ENCODE measurements around the gene METTL15.
"Not testable (repeated sequence)": the region's sequence is repeated elsewhere in the genome, so short reads cannot be mapped to it uniquely, and the experiment has no call there.

METTL15 gene

GRCh38 chr11:28223577-28223976, 115.4 kb downstream of the METTL15 start:
- DNase-seq: no peak

DNA sequence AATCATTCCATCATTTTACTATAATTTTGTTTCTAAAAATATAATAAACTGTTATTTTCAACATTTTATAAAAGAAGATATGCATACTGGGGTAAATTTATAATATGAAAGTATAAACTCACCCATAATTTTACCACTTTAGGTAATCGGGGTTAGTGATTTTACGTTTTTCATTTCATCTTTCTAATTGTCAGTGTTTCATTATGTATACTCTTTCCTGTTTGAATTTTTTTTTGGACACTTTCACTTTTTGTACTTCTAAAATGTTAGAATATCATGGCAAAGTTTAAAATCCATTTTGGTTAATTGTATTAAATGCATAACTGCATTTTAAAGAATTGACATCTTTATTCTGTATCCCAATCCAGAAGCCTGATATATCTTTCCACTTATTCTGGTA, 115.8 kb downstream of the METTL15 start:
- no peak for DNase-seq

DNA sequence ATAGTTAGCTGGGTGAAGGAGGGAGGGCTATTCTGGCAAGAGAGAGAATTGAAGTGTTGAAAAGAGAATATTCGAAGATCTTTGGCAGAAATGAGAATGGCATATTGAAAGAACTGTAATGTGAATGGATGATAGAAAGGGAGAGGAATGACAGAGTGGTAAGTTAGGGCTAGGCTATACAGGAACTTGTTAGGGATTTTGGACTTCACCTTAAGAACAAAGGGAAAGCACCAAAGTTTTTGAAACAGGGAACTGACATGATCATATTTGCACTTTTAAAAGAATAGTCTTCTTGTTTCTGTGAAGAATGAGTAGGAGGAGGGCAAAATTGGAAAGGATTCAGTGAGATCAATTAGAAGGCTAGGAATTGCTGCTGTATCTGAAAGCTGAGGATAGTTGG, 119.3 kb downstream of the METTL15 start:
- DNase-seq: no peak

DNA sequence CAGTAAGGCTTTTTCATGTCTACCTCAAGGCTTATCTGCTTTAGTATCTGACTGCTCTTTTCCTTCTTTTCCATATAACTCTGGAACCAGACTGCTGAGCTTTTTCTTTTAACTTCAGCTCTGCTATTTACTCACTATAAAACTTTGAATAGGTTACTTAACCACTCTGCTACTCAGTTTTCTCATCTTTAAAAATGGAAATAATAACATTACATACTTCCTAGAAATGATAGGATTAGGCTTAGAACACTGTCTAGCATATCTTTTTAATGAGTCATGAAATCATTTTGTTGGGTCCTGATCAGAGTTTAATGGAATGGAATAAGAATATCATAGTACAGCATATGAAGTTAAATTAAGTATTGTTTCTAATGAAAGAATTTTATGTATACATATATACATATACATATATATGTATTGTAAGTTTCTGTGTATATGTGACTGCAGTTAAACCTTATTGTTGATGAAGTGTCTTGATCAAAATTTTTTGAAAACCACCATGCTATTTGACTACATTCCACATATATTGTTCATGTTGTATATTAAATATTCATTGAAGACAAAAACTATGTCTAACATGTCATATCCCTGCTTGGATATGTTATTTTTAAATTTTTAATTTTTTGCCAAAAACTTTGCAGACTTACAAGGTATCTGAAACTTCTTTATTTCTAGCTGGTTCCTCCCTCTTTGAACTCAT, 120.2 kb downstream of the METTL15 start:
- no peak for DNase-seq

DNA sequence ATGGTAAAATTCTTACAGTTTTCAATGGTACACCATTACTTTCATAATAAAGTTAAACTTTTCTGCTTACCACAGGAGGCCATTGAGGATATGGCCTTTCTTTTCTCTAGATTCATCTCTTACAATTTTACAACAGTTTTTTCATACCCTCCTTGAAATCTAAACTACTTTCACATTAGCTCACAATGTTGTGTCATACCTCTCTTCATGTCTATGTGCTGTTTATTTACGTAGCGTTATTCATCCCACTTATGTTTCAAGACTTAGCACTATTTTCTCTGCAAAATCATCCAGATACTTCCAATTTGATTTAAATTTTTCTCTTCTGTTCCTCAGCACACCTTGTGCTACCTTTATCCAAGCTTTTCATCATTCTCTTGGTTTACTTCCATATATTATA, 123.3 kb downstream of the METTL15 start:
- DNase-seq: no peak

- no peak for DNase-seq
Measured at GRCh38 chr11:28232649-28233048, 124.5 kb downstream of the METTL15 start.

GRCh38 chr11:28241760-28242159, 133.6 kb downstream of the METTL15 start:
- no peak for DNase-seq

GRCh38 chr11:28242596-28242995, 134.4 kb downstream of the METTL15 start:
- no peak for DNase-seq

DNA sequence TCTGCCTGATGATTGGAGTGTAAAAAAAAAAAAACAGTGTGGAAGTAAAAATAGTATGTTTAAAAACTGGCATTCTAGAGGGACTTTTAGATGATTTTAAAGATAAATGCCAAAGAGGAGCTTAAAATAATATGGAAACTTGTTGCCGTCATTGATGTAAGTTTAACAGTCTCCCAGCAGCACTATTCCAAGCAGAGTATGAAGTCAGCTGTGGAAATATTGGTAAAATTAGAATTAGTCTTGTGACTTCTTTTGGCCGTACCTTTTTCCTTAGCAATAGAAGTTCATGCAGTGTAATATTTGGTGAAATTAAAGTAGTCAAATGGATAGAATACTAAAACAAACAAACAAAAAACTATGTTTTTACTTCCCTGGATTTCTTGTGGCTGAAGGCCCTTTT, 134.9 kb downstream of the METTL15 start:
- DNase-seq: no peak

DNA sequence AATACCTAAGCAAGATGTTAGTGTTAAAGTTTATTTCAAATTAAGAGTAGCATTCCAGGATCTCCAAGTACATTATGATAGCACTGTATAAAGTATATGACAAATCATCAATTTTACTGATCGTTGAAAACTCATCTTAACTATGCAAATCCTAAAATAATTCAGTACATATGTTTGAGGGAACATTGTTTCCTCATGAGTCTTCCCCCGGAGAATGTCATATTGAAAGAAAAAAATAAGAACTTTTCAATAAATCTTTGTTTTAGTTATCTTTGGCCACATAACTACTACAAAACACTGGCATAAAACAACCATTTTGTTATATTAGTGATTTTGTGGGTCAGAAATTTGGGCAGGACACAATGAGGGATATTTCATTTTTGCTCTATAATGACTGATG, 135.4 kb downstream of the METTL15 start:
- DNase-seq: no peak

DNA sequence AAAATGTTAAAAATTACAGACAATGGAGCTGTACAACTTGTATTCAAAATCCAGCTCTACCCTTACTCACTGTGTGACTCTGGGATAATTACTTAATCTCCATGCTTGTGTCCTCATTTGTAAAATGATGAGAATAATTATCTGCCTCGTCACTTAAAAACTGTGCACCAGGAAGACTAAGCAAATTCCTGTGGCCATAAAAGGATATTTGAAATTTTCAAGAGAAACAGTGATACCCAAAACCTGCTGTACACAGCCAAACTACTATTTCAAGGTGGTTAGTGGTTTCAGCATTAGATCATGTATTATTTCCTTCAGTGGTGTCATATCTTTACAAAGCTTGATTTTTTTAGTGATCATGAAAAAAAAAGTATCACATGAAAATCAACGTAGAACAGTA, 136.9 kb downstream of the METTL15 start:
- no peak for DNase-seq

GRCh38 chr11:28250192-28250591, 142.0 kb downstream of the METTL15 start:
- DNase-seq: no peak

DNA sequence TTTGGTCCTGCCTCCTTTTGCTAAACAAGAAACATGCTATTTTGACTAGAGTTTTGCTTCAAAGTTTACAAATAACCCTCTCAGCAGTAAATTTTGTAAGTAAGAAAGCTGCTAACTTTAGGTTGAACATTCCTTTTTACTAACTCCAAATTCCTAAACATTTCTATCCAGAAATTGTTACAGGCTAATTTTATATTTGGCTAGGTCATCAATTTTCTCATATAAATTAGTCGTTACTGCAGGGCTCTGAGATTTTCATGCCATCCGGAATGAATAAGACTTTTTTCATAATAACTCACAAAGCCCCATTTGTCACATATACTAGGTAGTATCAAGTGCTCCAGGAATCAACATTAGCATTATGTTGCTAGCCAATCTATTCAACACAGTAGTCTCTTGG, 143.1 kb downstream of the METTL15 start:
- no peak for DNase-seq

DNA sequence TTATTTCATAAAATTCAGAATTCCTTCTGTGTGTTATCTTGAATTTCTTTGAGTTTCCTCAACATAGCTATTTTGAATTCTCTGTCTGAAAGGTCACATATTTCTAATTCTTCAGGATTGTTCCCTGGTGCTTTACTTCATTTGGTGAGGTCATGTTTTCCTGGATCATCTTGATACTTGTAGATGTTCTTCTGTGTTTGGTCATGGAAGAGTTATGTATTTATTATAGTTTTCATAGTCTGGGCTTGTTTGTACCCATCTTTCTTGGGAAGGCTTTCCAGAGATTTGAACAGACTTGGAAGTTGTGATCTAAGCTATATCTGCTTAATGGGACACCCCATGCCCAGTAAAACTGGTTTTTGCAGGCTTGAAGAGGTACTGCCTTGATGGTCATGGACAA, 149.6 kb downstream of the METTL15 start:
- DNase-seq: no peak

DNA sequence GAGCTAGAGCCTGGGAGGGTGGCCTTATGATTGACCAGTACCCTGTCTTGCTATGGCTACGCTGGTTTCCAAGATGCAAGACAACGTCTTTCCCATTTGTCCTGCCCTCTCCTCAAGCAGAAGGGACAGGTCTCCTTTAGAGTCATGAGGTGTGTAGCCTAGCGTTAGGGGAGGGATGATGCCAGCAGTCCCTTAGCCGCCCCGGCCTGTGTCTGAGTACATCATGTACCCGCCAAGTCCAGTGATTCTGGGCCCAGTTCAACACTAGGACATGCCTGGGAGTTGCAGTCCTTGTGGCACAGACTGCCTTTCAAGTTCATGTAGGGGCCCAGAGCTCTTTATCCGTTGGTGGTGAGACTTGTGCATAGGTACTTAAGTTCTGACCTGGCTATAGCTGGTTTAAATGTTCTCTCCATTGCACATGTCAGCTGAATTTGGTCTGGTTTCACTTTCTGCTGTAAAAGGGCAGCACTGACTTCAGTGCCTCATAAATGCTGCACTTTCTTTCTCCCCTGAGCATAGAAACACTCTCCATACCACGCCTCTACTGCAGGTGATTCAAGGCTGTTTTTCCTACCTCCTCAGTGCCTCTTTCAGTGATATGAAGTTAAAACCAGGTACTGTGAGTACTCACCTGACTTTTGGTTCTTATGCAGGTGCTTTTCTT, 151.1 kb downstream of the METTL15 start:
- no peak for DNase-seq

GRCh38 chr11:28268925-28269324, 160.7 kb downstream of the METTL15 start:
- no peak for DNase-seq

DNA sequence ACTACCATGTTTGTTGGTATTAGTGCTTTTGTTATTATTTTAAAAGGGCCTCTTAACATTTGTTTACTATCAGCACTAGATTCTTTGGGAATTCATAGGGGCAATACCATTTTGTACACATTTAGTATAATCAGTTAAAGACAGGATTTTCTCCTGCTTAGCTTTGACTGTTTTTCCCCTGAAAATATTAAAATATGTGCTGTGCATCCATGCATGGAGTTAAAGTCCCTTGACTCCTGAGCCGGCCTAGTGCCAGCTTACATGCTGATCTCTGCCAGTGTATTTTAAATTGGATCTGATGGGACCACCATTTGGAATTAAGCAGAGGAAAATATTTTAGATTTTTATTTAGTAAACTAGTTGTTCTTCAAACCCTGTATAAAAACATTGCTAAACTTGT, 161.4 kb downstream of the METTL15 start:
- DNase-seq: no peak

- not testable (repeated sequence) for DNase-seq
Measured at GRCh38 chr11:28272247-28272646, 164.1 kb downstream of the METTL15 start.

DNA sequence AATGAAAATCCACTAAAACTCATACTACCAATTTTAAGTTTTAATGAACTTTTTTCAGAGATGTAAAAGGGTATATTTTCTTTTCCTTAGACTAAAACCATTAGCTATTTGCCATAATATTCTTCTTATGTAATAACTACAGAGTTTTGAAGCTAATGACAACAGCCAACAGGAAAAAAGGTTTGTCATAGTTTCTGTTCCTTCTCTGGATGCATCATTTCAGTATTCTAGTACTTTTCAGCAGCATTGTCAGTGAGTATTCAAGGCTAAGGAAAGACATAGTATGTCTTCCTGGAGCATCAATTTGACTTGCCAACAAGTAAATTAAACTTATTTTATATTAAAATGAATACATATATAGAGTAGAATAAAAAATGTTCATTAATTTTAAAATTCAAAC, 166.0 kb downstream of the METTL15 start:
- no peak for DNase-seq

- DNase-seq: no peak
Measured at GRCh38 chr11:28284196-28284595, 176.0 kb downstream of the METTL15 start.

- no peak for DNase-seq
Measured at GRCh38 chr11:28289444-28289843, 181.3 kb downstream of the METTL15 start.

DNA sequence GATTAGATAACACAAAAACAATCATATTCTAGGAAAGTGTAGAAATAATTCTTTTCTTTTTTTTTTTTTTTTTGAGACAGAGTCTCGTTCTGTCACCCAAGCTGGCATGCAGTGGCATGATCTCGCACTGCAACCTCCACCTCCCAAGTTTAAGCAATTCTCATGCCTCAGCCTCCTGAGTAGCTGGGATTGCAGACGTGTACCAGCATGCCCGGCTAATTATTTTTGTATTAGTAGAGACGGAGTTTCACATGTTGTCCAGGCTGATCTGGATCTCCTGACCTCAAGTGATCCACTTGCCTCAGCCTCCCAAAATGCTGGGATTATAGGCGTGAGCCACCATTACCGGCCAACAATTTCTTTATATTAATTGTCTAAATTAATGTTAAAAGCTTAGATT, 182.8 kb downstream of the METTL15 start:
- DNase-seq: not testable (repeated sequence)

DNA sequence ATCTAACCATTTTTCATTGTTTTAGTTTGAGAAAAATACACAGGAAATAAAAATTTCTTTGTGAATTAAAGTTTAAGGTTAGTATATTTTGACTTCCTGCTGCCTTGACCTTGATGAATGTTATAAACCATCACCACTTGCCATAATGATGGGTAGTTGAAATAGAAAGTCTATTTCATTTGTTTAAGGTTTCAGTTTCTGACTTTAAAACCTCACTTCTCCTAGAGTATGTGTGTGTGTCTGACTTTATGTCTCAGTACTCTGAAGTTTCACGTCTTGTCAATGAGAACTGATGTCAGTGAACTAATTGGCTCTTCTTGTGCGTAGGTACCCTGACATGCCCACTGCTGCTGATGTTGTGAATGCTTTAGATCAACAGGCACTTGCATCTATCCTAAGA, 188.2 kb downstream of the METTL15 start:
- no peak for DNase-seq

DNA sequence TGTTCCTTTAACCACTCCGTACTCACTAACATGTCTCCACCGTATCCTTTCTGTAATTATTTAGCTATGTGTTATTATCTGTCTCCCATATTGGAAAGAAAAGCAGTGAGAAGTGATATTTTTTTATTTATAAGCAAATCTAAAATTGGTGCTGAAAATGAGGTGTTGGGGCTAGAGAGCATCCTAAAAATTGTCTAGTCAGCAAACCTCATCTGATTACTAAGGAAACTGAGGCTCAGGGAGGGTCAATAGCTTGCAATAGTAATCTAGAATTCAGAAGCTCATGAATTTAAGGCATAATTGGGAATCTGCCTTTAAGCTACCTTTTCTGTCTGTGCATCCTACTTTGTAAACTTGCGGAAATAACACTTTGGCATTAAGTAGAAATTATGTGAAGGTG, 190.0 kb downstream of the METTL15 start:
- no peak for DNase-seq
